GM21515 (cell line): ENCODE measurements around the gene KCNQ5.

ENCODE experiments used
- ATAC-seq: cut with Tn5 transposase; IDR thresholded peaks from one replicate; pipeline ENCODE4 v1.9.1; 2021; ENCODE audit not compliant: unreplicated experiment

KCNQ5 gene

DNA sequence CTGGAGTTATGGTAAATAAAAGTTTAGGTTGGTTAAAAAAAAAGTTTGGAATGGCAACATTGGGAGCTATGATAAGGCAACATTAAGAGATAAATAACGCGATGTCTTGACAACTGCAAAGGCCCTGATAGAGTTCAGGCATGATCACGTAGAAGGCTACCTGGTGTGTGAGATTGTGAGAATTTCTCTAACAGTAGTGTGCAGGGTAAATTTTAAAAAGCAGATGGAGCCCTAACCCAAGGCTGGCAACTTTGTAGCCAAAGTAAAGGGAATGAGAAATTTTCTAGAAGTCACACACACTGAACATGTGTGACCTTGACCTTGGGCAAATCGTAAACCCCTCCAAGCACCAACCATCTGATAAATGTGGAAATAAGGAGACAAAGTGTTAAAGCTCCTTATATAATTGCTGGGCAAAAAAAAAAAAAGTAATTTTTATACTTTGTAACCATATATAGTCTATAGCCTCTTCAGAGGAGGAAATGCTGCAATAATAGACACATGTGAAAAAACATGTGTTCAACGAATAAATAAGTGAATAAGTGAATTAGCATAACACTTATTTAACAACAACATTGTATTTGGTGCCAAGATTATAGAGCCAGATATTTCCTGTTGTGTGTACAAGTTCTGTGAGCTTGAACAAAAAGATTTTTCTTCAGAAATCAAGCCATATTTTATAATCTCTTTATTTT is 18.2 kb downstream of the KCNQ5 start:
- ATAC-seq = no peak

DNA sequence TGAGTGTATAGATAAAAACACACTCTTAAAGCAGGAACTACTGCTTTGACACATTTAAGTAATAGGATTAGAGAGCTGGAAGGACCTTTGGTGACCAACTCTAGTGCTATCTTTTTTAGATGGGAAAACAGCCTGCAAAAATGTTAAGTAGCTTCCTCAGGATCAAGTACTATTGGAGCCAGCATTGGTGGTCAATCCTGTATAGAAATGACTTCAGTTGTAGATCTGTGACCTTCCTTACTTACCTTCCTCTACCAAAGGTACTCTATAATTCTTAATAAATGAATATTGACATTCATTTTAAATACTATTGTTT is 18.7 kb downstream of the KCNQ5 start:
- ATAC-seq = no peak

DNA sequence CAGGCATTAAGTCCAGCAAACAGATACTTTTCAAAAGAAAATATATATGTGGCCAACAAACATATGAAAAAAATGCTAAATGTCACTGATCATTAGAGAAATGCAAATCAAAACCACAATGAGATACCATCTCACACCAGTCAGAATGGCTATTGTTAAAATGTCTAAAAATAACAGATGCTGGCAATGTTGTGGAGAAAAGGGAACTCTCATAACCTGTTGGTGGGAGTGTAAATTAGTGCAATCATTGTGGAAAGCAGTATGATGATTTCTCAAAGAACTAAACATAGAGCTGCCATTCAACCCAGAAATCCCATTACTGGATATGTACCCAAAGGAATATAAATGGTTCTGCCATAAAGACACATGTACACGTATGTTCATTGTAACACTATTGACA is 20.6 kb downstream of the KCNQ5 start:
- no peak for ATAC-seq

DNA sequence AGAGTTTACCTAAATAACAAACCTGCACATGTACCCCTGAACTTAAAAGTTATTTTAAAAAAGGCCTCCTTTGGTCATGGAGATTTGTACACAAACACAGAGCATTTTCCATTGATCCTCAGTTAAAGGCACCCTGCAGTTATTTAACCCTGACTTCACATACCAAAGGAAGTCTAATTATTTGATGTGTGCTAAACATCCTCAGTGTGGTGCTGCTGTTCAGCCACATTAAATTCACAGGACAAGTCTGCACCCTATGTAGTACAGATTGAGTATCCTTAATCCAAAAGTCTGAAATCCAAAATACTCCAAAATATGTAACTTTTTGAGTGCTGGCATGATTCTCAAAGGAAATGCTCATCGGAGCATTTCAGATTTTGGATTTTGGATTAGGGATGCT is 21.4 kb downstream of the KCNQ5 start:
- ATAC-seq = no peak

DNA sequence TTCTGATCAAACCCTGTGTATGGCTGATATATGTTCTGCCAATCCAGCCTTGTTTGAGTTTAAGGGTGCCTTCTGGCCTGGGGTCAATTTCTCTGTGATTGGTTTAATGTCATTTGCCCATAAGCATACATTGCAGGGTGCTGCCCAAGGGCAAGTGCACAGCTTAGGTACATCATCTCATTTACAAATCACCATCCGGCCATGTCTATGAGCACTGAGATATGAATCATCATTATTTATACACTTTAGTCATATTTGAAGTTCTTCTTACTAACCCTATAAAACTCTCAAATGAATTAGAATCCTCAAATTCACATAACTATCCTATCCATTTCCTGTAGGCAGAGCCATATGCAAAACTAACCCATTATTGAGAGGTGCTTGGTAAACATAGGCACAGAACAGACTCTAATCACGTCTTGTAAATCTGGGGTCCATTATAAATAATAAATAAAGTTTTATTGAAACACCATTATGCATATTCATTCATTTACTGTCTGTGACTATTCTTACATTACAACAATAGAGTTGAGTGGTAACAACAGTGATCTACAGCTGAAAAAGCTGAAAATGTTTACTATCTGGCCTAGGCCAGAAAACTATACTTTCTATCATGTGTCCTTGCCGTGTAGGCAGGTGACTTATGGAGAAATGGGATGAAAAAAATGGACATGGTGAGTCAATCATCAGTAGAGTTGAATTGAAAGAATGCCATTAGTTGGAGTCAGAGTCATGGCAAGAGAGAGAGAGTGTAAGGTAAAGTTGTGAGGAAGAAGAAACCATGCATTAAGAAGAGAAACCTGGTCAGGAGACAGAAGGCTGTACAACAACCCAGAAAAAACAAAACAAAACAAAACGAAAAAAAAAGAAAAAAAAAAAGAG is 25.0 kb downstream of the KCNQ5 start:
- ATAC-seq = no peak

DNA sequence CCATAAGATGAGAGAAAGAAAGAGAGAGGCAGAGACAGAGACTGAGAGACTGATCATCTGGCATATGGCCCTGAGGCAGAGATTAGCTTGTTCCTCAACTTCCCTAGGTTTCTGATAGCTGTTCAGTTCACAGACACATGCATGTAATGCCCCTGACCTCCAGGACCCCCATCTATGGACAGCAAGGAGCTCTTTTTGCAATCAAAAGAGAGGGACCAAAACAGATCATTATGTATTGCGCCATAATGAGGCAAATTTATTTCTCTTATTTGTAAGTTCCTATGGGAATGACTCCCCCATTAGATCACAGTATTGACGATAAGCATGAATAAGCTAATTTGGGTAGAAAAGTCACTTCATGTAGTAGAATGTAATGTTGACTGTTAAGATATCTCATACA is 25.6 kb downstream of the KCNQ5 start:
- ATAC-seq = no peak

DNA sequence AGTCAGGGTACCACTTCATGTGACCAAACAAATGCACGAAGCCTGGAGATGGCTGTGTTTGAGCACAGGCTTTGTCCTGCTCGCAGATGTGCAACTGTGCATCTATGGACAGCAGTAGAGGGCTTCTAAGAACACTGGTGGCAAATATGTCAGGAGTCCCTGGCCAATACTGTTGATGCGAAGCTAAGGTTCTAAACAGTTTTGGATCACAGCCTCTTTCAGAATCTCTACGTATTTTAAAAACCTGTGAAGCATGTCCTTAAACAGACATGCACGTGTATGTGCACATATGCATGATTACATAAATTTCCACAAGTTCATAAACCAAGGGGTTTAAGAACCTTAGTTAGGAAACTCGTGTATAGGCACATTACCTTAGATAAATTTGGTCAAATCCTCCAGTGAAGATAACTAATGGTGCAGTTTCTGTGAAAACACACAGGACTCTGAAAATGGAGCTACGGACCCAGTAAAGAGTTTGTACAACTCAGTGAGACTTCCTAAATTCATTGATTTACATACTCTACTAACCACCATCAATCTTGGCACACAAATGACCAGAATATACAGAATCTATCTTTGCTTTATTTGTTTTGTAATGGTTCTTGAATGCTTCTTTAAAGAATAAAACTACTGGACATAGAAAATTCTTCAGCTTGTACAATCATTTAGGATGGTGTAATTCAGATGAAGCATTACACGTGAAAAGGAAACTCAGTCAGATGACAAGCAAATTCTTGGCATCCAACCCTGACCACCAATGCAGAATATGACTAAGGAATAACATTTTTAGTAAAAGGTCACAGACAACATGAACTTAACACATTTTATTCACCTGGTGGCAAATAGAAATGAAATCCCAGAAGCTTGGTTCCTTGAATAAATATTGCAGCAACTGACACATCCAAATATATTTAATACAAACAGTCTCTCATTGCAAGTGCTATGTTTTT is 27.4 kb downstream of the KCNQ5 start:
- peak; percentile 42 for ATAC-seq

DNA sequence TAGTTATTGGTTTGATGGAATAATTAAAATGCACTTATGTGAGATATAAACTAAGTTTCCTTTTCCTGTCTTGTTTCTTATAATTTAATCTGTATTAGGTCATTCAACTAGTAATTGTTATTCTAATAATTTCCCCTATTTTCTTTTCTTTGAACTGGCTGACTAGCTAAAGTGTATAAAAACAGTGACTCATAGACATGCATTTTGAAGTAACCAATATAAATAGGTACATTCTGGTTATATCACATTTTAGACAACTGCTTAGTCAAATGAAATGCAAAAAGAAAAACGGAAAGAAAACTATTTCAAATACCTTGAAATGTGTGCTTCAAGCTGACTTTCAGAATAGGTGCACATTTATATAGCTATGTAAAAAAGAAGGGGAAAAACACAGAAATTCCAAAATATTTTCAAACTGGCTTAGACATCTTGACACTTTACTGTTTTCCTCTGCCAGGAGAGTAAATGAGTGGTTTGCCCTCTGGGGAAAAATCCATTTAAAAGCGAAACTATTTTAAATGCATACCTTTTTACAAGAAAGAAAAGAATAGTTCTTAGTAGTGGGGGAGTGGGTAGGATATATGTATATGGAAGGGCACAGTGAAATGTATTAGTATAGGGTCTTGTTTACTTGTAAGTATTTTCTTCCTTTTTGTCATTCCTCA is 28.3 kb downstream of the KCNQ5 start:
- ATAC-seq = no peak

DNA sequence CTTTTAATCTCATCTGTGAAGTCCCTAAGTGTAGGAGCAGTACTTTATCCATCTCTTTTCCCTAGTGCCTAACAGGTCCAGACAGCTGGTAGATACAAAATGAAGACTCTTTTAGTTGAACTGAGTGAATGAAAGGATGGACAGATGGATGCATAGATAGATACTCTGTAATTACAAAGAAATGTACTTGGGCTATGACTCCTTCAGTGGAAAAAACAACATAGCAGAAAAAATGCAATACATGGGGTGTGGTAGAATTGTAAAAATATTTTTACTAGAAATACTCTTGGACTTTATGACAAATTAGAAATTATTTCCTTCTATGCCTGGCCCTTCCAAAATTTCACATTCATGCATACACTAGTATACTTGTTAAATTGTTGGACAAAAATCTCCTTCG is 29.3 kb downstream of the KCNQ5 start:
- no peak for ATAC-seq

DNA sequence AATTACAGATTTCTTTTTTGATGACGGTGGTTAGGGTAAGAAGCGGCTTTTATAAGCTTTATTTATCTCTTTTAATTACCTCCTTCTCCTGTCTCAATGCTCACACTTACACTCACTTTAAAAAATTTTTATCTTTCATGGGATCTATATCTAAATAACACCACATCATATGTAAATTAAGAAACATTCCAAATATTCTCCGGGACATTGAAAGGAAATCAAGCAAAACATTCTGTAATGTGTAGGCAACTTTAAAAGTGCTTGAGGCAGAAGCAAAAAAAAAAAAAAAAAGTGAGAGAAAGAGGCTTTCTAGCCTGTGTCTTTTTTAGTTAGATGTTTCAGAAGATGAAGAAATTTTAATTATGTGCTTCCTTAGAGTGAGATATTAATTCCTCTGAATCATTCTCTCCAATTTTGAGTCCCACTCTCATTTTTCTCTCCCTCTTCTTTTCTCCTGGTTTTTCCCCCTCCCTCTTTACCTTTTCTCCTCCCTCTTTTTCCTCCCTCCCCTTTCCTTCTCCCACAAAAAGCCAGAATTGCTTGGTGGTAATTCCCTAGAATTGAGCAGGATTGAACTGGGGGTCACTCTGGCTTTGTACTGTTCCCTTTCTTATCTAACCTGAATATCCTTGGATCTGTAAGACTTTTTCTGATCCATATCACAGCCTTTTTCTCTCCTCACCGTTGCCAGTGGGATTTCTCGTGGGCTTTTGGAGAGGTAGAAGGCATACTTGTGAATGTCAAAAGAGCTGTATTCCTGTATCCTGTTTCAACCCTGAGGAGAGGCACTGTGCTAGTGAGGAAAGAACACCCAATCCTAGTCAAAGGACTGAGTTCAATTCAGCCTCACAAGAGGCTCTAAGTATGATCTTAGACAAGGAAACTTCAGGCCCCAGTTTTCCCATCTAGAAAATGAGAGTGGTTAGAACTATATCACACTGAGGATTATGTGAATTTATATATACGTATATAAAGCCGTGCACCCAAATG is 30.4 kb downstream of the KCNQ5 start:
- ATAC-seq = no peak

DNA sequence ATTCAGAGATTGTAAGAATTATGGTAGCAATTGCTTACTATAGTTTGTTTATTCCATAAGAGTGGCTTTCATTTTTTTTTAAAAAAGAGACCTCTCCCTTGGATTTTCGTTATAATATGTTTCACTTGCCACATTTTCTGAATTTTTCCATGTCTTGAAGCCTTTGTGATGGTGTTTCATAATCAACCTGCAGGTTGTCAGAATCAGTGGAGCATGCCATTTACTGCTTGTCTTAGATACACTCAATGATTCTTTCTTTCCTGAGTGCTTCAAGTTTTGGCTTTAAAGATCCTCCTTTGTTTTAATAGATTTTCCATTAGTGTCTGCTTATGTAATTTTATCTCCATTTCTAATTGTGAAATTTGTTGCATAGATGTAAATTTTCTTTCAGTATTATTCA is 31.2 kb downstream of the KCNQ5 start:
- no peak for ATAC-seq

DNA sequence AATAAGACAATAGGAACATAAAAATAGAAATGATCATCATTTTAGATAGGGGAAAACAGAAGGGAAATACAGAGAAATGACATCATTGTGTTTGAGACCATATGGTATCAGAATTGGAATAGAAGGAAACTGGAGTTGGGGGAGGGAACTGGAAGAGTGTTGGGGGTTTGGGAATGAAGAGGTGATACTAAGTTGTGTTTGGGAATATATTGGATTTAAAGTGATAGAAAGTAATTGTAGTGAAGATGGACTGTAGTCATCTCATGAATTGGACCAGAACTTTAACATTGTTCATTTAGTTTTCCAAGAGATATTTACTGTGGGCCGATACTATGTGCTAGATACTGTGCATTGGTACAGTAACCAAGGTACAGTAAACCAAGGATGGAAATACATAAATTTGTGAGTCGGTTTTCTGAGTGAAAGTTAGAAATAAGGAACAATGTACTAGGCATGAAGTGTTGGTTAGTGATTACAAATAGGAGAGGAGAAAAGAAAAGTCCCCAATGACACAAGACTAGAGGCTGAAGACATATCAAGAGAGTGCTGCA is 32.3 kb downstream of the KCNQ5 start:
- ATAC-seq = peak; percentile 62

DNA sequence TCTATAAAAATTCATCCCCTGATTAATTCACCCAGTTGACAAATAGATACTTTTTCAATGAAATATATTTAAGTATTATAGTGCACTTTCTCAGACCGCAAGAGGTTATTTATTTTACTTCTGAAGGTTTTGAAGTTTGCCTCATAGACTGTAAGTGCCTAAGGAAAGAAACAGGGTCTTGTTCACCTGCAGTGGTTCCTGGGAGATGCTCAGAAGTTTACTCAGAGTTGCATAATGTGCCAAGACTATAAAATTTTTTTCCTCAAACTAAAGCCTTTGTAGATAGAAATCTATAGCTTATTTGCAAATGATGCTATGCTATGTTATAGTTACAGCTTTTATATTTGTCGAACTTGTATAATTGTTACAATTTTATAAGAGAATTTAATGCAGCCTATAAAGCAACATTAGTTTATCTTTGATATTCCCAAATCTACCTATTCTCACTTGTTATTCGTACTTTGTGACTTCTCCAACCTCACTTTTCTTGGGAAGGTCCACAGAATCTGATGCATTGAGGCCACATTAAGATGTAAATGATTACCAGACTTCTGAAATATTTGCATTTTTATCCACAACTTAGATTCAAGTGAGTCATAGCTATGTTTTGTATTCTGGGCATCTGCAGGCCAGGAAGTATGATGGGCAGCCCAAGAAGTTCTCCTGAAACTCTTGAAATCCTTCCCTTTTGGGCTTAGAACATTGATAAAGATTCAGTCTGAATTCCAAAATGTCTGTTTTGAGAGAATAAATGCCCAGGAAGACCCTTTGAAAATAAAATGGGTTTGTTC is 35.7 kb downstream of the KCNQ5 start:
- no peak for ATAC-seq

DNA sequence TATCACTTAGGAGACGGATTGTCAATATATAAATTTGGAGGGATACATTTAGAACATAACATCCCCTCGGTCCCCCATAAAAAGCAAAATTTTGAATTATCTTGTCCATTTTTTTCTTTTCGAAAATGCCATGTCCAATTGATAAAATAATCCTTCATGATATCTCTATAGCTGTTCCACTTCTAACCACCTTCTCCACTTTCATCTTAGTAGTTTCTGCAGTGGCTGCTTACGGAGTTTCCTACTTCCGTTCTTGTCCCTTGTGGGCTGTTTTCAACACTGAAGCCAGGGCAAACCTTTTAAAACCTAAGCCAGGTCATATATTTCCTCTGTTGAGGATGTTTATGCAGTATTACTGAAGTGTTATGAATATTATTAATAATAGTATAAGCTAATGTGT is 37.9 kb downstream of the KCNQ5 start:
- no peak for ATAC-seq

DNA sequence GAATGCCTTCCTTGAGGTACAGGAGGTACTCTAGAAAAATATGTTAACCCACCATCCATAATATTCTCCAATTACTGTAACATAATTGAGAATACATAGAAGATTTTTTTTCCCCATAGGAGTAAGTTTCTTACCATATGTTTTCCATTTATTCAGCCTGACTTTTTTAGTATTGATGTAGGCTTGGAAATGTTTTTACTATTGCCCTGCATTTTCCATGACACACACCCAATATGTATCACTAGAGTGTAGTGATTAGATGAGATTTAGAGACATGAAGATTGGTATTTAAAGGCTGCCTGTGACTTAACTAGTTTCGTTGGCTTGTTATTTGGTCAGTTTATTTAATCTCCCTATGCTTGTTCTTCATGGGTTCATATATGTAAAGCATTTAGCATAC is 39.5 kb downstream of the KCNQ5 start:
- no peak for ATAC-seq

DNA sequence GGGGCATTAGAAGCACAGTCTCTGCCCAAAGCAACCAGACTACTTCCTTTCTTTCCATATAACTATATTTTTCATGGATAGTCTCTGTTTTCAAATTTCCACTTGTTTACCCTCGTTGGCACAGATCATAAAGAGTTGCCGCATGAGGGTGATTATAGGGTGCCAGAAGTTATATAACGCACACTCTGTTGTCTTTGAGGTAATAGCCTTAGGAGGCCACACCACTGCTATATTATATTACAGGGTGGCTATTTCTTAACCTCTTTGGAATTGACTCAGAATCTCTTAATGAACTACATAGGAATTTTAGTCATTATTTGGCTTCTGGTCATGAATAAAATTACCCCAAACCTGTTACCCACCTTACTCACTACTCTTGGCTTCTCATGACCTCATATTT is 43.7 kb downstream of the KCNQ5 start:
- ATAC-seq = no peak

DNA sequence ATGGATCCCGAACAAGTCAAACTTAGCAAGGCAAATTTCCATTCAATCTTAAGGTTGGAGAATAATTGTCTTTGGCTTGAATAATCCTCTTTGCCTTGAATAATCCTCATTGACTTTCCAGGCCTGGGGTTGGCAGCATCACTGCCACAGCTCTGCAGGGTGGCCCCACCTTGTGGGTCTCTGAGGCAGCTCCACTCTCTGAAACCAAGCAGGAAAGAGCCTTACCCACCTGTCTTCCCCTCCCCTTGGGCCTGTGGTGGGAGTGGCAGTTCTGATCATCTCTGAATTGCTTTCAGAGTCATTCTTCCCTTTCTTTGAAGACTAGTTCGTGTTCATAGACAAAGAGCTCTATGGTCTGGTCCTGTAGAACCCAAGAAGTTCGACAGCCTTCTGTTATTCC is 47.5 kb downstream of the KCNQ5 start:
- ATAC-seq = no peak

DNA sequence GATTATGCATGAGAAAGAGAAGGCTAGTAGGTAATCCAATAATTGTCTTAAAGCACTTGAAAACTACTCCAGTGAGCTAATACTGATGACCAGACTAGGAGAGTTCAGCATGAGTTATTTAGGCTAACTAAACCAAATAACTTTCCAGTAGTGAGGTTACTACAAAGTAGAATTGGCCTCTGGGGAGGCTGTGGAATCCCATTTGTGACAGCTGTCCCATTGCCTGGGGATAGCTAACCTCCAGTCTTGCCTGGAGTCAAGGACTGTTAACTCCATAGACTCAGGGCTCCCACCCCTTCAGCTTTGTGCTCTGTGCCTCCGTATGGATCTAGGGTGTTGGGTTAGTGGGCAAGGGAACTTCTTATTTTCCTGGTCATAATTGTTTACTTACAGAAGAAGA is 51.0 kb downstream of the KCNQ5 start:
- no peak for ATAC-seq

DNA sequence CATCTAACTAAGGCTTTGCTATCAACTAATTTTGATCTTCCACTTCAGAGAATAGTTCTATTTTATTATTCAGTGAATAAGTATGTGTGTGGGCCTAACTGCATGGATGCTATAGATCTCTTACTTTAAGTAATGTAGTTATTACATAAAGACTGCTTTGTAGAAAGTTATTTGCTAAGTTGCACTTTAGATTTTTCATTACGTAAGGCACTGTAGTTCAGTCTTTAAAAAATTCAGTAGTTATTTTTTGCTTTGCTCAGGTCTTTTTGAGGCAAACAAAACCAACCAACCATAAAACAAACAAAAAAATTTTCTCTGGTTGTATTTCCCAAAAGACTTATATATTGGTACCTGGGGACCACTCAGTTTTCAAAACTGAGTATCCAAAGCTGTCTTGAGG is 53.0 kb downstream of the KCNQ5 start:
- ATAC-seq = no peak
